ENCODE measurements around the gene SMTNL2.

DNA sequence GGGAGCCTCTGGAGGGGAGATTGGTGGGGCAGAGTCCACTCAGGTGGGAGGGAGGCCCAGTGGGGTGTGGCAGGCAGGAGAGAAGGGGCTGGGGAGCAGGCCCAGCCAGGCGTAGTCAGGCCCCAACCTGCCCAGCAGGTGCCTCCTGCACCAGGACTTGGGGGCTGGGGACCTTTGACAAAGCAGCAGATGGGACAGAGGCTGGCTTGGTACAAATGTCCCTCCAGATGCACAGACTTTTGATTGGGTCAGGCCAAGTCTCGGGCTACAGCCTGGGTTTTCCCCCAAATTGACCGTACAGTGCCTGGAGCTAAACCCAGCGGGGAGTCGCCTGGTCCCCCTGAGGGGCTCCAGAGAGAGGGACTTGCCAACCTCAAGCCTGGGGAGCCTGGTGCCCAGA, 24.4 kb upstream of the SMTNL2 start:
- no peak for TF ChIP-seq CTCF (conservative IDR thresholded peaks at IDR 0.05; ENCODE audit: low read depth, low read length)
- no peak for TF ChIP-seq EZH2 (IDR thresholded peaks at IDR 0.05; ENCODE audit: low read length, unreplicated experiment)

All from PC-3 (cell line).